ENCODE results near the gene SLC11A1.

DNA sequence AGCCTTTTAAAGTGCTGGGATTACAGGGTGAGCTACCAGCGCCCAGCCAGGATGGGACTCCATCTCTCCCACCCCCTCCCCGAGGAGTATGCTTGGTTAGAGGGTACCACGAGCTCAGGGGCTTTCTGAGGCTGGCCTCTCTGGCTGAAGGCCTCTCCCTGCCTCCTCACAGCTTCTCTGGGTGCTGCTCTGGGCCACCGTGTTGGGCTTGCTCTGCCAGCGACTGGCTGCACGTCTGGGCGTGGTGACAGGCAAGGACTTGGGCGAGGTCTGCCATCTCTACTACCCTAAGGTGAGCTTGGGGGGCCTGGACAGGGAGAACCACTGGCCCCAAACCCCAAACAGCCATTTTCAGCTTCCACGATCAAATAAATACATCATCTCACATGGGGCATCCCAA lies 2.9 kb downstream of the SLC11A1 start:
- TF ChIP-seq, protein P1, sequence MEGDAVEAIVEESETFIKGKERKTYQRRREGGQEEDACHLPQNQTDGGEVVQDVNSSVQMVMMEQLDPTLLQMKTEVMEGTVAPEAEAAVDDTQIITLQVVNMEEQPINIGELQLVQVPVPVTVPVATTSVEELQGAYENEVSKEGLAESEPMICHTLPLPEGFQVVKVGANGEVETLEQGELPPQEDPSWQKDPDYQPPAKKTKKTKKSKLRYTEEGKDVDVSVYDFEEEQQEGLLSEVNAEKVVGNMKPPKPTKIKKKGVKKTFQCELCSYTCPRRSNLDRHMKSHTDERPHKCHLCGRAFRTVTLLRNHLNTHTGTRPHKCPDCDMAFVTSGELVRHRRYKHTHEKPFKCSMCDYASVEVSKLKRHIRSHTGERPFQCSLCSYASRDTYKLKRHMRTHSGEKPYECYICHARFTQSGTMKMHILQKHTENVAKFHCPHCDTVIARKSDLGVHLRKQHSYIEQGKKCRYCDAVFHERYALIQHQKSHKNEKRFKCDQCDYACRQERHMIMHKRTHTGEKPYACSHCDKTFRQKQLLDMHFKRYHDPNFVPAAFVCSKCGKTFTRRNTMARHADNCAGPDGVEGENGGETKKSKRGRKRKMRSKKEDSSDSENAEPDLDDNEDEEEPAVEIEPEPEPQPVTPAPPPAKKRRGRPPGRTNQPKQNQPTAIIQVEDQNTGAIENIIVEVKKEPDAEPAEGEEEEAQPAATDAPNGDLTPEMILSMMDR (conservative IDR thresholded peaks at IDR 0.05), result no peak
- TF ChIP-seq EZH2 (IDR thresholded peaks at IDR 0.05; ENCODE audit: low read depth), result no peak
